K562 (cell line): Measurements from ENCODE around the gene MYADML2.

Experiments used
- BACH1 ChIP-seq: fragments of 200-800 bp; sonication (Bioruptor generic); IDR thresholded peaks from 2 replicates; pipeline ENCODE4 v1.6.1; 2016; ENCODE audit warnings: missing genetic modification characterization, missing compliant biosample characterization
- ELF1 ChIP-seq: fragments of 200-800 bp; sonication (Bioruptor generic); IDR thresholded peaks from 2 replicates; pipeline ENCODE4 v1.6.1; 2016; ENCODE audit warnings: missing genetic modification characterization, missing compliant biosample characterization
- NR1H2 ChIP-seq: sonication (generic); formaldehyde crosslinking; IDR thresholded peaks from 2 replicates; pipeline ENCODE4 v1.4.0; 2020; ENCODE audit warnings: mild to moderate bottlenecking, missing genetic modification reagents
- SMAD4 ChIP-seq: fragments of 250-450 bp; sonication (Bioruptor Pico); conservative IDR thresholded peaks from 2 replicates; pipeline ENCODE4 v1.8.0; 2021; ENCODE audit warnings: inconsistent platforms, mild to moderate bottlenecking, moderate library complexity
- SREBF1 ChIP-seq: fragments of 150-350 bp; IDR thresholded peaks from 2 replicates; pipeline ENCODE4 v1.6.1; 2014; ENCODE audit warnings: antibody characterized with exemption, low read depth, low read length, borderline replicate concordance

- TF ChIP-seq SMAD4 (CRISPR knock-in tag) = no peak
- no peak for TF ChIP-seq ELF1 (tag)
- no peak for TF ChIP-seq NR1H2 (CRISPR knock-in tag)
- TF ChIP-seq BACH1 (tag) = no peak
- no peak for TF ChIP-seq SREBF1
These were observed 35.1 kb downstream of the MYADML2 start for GRCh38 chr17:81911969-81912368.
